Measurements from ENCODE around the gene C19orf85.

- TF ChIP-seq REST (IDR thresholded peaks at IDR 0.05; ENCODE audit: low read depth) (no peak), MAX (IDR thresholded peaks at IDR 0.05) (no peak), ZBTB7A (IDR thresholded peaks at IDR 0.05; ENCODE audit: low read depth) (no peak), TCF12 (IDR thresholded peaks at IDR 0.05; ENCODE audit: low read depth) (no peak), TEAD4 (IDR thresholded peaks at IDR 0.05) (no peak), EGR1 (IDR thresholded peaks at IDR 0.05) (no peak), FOXM1 (IDR thresholded peaks at IDR 0.05; ENCODE audit: borderline replicate concordance, low read depth) (no peak), EP300 (IDR thresholded peaks at IDR 0.05; ENCODE audit: borderline replicate concordance) (no peak), TAF1 (IDR thresholded peaks at IDR 0.05; ENCODE audit: low read depth) (no peak), CREB1 (IDR thresholded peaks at IDR 0.05; ENCODE audit: low read depth) (no peak), USF1 (IDR thresholded peaks at IDR 0.05) (no peak)
These were observed 15.1 kb upstream of the C19orf85 start for GRCh38 chr19:55479451-55480230.
